H54 (cell line): ENCODE measurements around the gene PDE4C.

Source experiments
- DNase-seq: peaks from one replicate; pipeline ENCODE4 v3.0.0; 2011; ENCODE audit warnings: low spot score, mixed read lengths; ENCODE audit not compliant: insufficient read length
- FAIRE-seq: peaks from 3 replicates; lab custom pipeline; 2011; peaks lifted over from hg19 to GRCh38; lab: Jason Lieb, UNC
- POLR2A ChIP-seq: IDR thresholded peaks from 2 replicates; pipeline ENCODE4 v1.6.1; 2011; ENCODE audit warnings: low read depth, mild to moderate bottlenecking, low read length

Gene PDE4C

GRCh38 chr19:18262917-18263316, 36.7 kb upstream of the PDE4C start:
- FAIRE-seq (no peak), DNase-seq (no peak)
- TF ChIP-seq POLR2A, result no peak

GRCh38 chr19:18262144-18262543, 35.9 kb upstream of the PDE4C start:
- FAIRE-seq (no peak), DNase-seq (no peak)
- TF ChIP-seq POLR2A, result no peak

GRCh38 chr19:18261474-18261873, 35.2 kb upstream of the PDE4C start:
- no peak for TF ChIP-seq POLR2A
- DNase-seq, result no peak
- FAIRE-seq, result no peak

- no peak for DNase-seq
Observed at GRCh38 chr19:18259893-18260292, 33.7 kb upstream of the PDE4C start.

GRCh38 chr19:18257503-18258470, 31.5 kb upstream of the PDE4C start:
- DNase-seq (peak; percentile 54), FAIRE-seq (no peak)
- no peak for TF ChIP-seq POLR2A

More at GRCh38 chr19:18259893-18260292, 33.7 kb upstream of the PDE4C start:
- TF ChIP-seq POLR2A, result no peak
- FAIRE-seq, result no peak

- DNase-seq (no peak), FAIRE-seq (no peak)
- no peak for TF ChIP-seq POLR2A
Observed at GRCh38 chr19:18254546-18255503, 28.6 kb upstream of the PDE4C start.

GRCh38 chr19:18253716-18254115, 27.5 kb upstream of the PDE4C start:
- no peak for DNase-seq
- no peak for TF ChIP-seq POLR2A
- no peak for FAIRE-seq

GRCh38 chr19:18253130-18253529, 26.9 kb upstream of the PDE4C start:
- DNase-seq (no peak), FAIRE-seq (no peak)
- no peak for TF ChIP-seq POLR2A

- DNase-seq (no peak), FAIRE-seq (no peak)
- no peak for TF ChIP-seq POLR2A
Observed at GRCh38 chr19:18252370-18252717, 26.1 kb upstream of the PDE4C start.

- peak; percentile 77 for DNase-seq
- TF ChIP-seq POLR2A, result no peak
- FAIRE-seq, result peak; percentile 53
Observed at GRCh38 chr19:18251587-18252369, 25.5 kb upstream of the PDE4C start.

GRCh38 chr19:18249834-18250233, 23.6 kb upstream of the PDE4C start:
- DNase-seq (no peak), FAIRE-seq (no peak)
- TF ChIP-seq POLR2A, result no peak

GRCh38 chr19:18245297-18245696, 19.1 kb upstream of the PDE4C start:
- no peak for TF ChIP-seq POLR2A
- FAIRE-seq (no peak), DNase-seq (no peak)

GRCh38 chr19:18239303-18239702, 13.1 kb upstream of the PDE4C start:
- no peak for TF ChIP-seq POLR2A
- no peak for DNase-seq
- FAIRE-seq, result no peak

GRCh38 chr19:18234194-18234593, 8.0 kb upstream of the PDE4C start:
- no peak for FAIRE-seq
- no peak for DNase-seq

More at GRCh38 chr19:18234194-18234593, 8.0 kb upstream of the PDE4C start:
- no peak for TF ChIP-seq POLR2A
